Gastrocnemius medialis (tissue), 4 donors: ENCODE results near the gene PPFIBP2. TPM values are rescaled to one million over a fixed set of nuclear protein-coding genes. Genes with fewer than 3 reads are reported as not detected.

Source experiments
- ATAC-seq, 2 donors: fragments of 150-250 bp; one replicate each; pipeline ENCODE4 v1.9.1; 2016
- DNase-seq, 2 donors: peaks; one replicate each; pipeline ENCODE4 v3.0.0-alpha.2; 2019
- H3K27ac ChIP-seq, 4 donors: fragments of 200-600 bp; sonication (generic); 1 replicate in 1 of 4; 2 replicates in 3 of 4; pipeline ENCODE4 v1.5.1; 2016 to 2018; ENCODE audit warnings: mild to moderate bottlenecking in 2 of 4, moderate library complexity in 1 of 4
- H3K27me3 ChIP-seq, 3 donors: fragments of 200-600 bp; sonication (generic) in 2 of 3; 1 replicate in 1 of 3; 2 replicates in 2 of 3; pipeline versions ENCODE4 v1.5.1 to v1.6.0; 2016 to 2019; ENCODE audit warnings: mild to moderate bottlenecking in 1 of 3, moderate library complexity in 1 of 3
- H3K36me3 ChIP-seq, 2 donors: fragments of 200-600 bp; sonication (generic) in 1 of 2; one replicate each; pipeline ENCODE4 v1.5.1; 2017 to 2018
- H3K4me1 ChIP-seq, 2 donors: fragments of 200-600 bp; sonication (generic) in 1 of 2; one replicate each; pipeline ENCODE4 v1.5.1; 2016 to 2017; ENCODE audit warnings: mild to moderate bottlenecking in 2 of 2
- H3K4me3 ChIP-seq, 4 donors: fragments of 200-600 bp; sonication (generic) in 3 of 4; 1 replicate in 1 of 4; 2 replicates in 3 of 4; pipeline ENCODE4 v1.5.1; 2016 to 2019; ENCODE audit warnings: mild to moderate bottlenecking in 2 of 4
- H3K9me3 ChIP-seq, 3 donors: fragments of 200-600 bp; sonication (generic) in 2 of 3; 1 replicate in 1 of 3; 2 replicates in 2 of 3; pipeline ENCODE4 v1.5.1; 2016 to 2019
- POLR2A ChIP-seq, 2 donors: fragments of 450-650 bp; IDR thresholded peaks; one replicate each; pipeline ENCODE4 v1.6.1; 2017; ENCODE audit warnings: antibody characterized with exemption in 2 of 2, mild to moderate bottlenecking in 2 of 2, moderate library complexity in 2 of 2
- in situ Hi-C, 4 donors: fragments of 200-750 bp; cut with MboI; loops; one replicate each; pipeline versions ENCODE4 v1.15.0 to v1.8.0; 2017; ENCODE audit warnings: low sequenced_read_pairs in 4 of 4
- intact Hi-C: fragments of 100-400 bp; cut with DNase I; formaldehyde crosslinking; loops from one replicate; pipeline ENCODE4 v1.15.1; 2023; ENCODE audit warnings: low total_unique reads
- total RNA-seq, 4 donors: library from RNA; depleted of rRNA; stranded (reverse); fragments of >200 nt; gene quantifications; one replicate each; pipeline versions ENCODE4 v1.1.0 to v1.2.3, GENCODE V29; 2016
- TF ChIP-seq, protein P1 (sequence below), 5 experiments: fragments of 450-650 bp in 3 of 5; fragments of 200-600 bp in 2 of 5; sonication (generic) in 2 of 5; IDR thresholded peaks in 4 of 5; conservative IDR thresholded peaks in 1 of 5; 1 replicate in 4 of 5; 2 replicates in 1 of 5; pipeline ENCODE4 v1.5.1; 2016 to 2019; ENCODE audit warnings: antibody characterized with exemption in 5 of 5, mild to moderate bottlenecking in 3 of 5, moderate library complexity in 3 of 5

PPFIBP2 gene
- total RNA-seq, 4 donors from 2014 or later, result 10.5 to 33.5 (median 25.4) TPM

DNA sequence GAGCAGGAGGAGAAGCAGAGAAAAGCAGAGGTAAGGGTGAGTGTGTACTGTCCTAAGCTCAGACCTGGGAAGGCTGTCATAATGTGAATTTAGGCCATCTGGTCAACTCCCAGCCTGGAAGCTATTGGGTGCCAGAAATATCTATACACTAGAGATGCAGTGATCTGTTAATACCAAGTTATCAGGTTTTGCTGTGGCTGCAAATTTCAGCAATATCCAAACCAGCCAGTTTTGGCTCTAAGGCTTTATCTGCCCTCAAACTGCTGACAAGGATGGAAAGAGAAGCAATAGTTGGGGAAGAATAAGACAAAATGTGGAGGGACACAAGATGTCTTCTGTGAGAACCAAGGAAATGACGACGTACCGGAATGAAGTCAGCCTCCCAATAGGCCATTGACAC, 96.6 kb downstream of the PPFIBP2 start:
- ATAC-seq (no peak), DNase-seq (no peak)
- Histone ChIP-seq H3K4me1 (peaks cover 27 to 39% of the 10 kb centered on the region in 2 donors), H3K27ac (peak overlapping the region in 2 of 4 donors; percentile 61 to 62), H3K27me3 (no peaks in the 10 kb centered on the region), H3K4me3 (no peak overlapping the region), H3K36me3 (peaks cover 0 to 5% of the 10 kb centered on the region in 2 donors), H3K9me3 (no peaks in the 10 kb centered on the region)
- intact Hi-C loops, result loop anchor here (10.0 kb wide), 1 partner anchor 46 kb away; no protein-coding TSS in a partner anchor
- in situ Hi-C loops, result no loop called here
- TF ChIP-seq, protein P1, sequence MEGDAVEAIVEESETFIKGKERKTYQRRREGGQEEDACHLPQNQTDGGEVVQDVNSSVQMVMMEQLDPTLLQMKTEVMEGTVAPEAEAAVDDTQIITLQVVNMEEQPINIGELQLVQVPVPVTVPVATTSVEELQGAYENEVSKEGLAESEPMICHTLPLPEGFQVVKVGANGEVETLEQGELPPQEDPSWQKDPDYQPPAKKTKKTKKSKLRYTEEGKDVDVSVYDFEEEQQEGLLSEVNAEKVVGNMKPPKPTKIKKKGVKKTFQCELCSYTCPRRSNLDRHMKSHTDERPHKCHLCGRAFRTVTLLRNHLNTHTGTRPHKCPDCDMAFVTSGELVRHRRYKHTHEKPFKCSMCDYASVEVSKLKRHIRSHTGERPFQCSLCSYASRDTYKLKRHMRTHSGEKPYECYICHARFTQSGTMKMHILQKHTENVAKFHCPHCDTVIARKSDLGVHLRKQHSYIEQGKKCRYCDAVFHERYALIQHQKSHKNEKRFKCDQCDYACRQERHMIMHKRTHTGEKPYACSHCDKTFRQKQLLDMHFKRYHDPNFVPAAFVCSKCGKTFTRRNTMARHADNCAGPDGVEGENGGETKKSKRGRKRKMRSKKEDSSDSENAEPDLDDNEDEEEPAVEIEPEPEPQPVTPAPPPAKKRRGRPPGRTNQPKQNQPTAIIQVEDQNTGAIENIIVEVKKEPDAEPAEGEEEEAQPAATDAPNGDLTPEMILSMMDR (IDR thresholded peaks at IDR 0.05 in 4 of 5, conservative IDR thresholded peaks at IDR 0.05 in 1 of 5), result no peak
- no peak for TF ChIP-seq POLR2A (IDR thresholded peaks at IDR 0.05)

DNA sequence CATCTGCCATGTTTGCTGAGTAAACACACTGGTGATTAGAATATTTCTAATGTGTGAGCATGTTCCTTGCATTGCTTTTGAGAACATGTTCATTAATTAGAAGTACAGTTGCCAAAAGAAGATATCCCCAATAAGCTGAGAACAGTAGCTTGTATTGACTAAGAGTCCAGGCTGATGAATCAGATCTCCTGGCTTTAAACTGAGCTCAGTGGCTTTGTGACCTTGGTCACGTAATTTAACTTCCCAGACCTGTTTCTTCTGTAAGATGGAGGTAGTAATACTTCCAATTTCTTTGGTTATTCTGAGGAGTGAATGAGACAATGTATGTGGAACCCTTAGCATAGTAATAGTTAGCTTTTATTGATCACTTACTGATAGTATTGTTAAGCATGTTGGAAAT, 97.6 kb downstream of the PPFIBP2 start:
- peaks cover 0 to 5% of the 10 kb centered on the region in 2 donors for H3K36me3 ChIP-seq
- no peaks in the 10 kb centered on the region for H3K27me3 ChIP-seq
- ATAC-seq, result no peak
- intact Hi-C loops, result loop anchor here (10.0 kb wide), 1 partner anchor 47 kb away; no protein-coding TSS in a partner anchor
- DNase-seq, result no peak
- H3K9me3 ChIP-seq, result no peaks in the 10 kb centered on the region
- TF ChIP-seq POLR2A (IDR thresholded peaks at IDR 0.05), result no peak
- TF ChIP-seq, protein P1 (IDR thresholded peaks at IDR 0.05 in 4 of 5, conservative IDR thresholded peaks at IDR 0.05 in 1 of 5), result no peak
- peaks cover 19 to 33% of the 10 kb centered on the region in 2 donors for H3K4me1 ChIP-seq
- H3K27ac ChIP-seq, result no peak overlapping the region
- in situ Hi-C loops, result no loop called here
- H3K4me3 ChIP-seq, result no peak overlapping the region

DNA sequence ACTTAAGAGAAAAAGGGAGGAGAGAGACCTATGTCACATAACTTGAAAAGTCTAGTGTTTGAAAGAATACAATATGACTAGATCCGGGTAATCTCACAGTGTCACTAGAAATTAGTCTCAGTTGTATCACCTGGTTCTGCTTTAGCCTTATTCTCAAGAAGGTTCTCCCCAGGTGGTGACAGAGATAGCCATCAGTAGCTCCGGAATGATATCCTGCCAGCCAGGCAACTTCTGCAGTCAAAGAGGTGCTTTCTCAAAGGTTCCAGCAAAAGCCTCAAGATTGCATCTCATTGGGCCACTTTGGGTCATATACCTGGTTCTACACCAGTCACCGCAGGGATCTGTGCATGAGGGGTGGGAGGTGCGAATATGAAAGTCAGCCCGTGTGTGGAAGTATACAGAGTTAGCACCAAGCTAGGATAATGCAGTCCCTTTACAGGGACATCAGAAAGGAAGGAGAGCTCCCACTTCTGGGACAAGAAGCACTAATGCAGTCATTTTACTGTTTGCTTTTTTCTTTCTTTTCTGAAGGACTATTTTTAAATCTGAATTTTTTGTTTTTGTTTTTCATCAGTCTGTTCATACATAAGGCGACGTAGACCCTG, 98.4 kb downstream of the PPFIBP2 start:
- peaks cover 18 to 33% of the 10 kb centered on the region in 2 donors for H3K4me1 ChIP-seq
- DNase-seq (no peak), ATAC-seq (no peak)
- H3K36me3 ChIP-seq, result peaks cover 0 to 5% of the 10 kb centered on the region in 2 donors
- intact Hi-C loops, result loop anchor here (10.0 kb wide), 1 partner anchor 47 kb away; no protein-coding TSS in a partner anchor
- no peak overlapping the region for H3K4me3 ChIP-seq
- peak overlapping the region in 1 of 4 donors; percentile 39 for H3K27ac ChIP-seq
- in situ Hi-C loops, result no loop called here
- H3K9me3 ChIP-seq, result no peaks in the 10 kb centered on the region
- no peaks in the 10 kb centered on the region for H3K27me3 ChIP-seq
- TF ChIP-seq POLR2A (IDR thresholded peaks at IDR 0.05), result no peak
- TF ChIP-seq, protein P1 (IDR thresholded peaks at IDR 0.05 in 4 of 5, conservative IDR thresholded peaks at IDR 0.05 in 1 of 5), result no peak

DNA sequence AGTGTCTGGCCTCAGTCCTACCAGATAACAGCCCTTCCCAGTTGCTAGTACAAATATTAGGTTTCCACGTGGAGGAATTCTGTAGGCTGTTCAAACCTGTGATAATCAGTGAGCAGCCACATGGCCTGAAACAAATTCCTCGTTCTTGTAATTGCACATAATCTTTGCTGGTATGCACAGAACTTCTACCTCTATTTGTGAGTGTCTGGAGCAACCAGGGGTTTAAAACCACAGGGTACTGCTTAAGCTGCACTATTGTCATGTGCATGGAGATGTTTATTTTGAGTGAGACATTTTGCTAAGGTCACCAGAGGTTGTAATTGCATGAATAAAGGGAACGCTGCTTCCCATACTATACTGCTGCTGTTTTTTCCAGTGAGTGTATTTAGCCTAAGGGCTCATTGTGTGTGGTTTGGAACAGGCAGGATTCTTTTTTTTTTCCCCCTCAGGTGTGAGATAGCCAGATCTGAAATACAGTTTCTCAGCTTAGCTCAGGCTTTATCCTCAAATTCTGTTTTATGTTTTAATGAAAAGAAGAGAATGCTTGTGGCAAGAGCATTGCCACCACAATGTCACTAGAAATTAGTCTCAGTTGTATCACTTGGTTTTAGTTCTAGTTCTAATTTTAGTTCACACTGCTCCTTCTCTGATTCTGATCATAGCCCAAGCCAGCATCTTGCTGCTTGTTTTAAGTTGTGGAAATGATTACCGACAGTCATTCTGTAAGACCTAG, 99.0 kb downstream of the PPFIBP2 start:
- Histone ChIP-seq H3K36me3 (peaks cover 0 to 5% of the 10 kb centered on the region in 2 donors), H3K9me3 (no peaks in the 10 kb centered on the region), H3K4me1 (peaks cover 18 to 33% of the 10 kb centered on the region in 2 donors), H3K4me3 (no peak overlapping the region), H3K27ac (peak overlapping the region in 2 of 4 donors; percentile 2 to 39), H3K27me3 (no peaks in the 10 kb centered on the region)
- intact Hi-C loops, result loop anchor here (10.0 kb wide), 1 partner anchor 48 kb away; no protein-coding TSS in a partner anchor
- DNase-seq, result no peak
- ATAC-seq, result peak in 1 of 2 donors; percentile 25
- no peak for TF ChIP-seq POLR2A (IDR thresholded peaks at IDR 0.05)
- TF ChIP-seq, protein P1 (IDR thresholded peaks at IDR 0.05 in 4 of 5, conservative IDR thresholded peaks at IDR 0.05 in 1 of 5), result no peak
- in situ Hi-C loops, result no loop called here
